AG08396 (cell line): ENCODE results near the gene ZFP91.

Experiments used
- DNase-seq: peaks from one replicate; pipeline ENCODE4 v3.0.0; 2012; ENCODE audit warnings: low spot score, mixed read lengths

Gene ZFP91

GRCh38 chr11:58582437-58582836, 3.6 kb downstream of the ZFP91 start:
- DNase-seq: no peak

DNA sequence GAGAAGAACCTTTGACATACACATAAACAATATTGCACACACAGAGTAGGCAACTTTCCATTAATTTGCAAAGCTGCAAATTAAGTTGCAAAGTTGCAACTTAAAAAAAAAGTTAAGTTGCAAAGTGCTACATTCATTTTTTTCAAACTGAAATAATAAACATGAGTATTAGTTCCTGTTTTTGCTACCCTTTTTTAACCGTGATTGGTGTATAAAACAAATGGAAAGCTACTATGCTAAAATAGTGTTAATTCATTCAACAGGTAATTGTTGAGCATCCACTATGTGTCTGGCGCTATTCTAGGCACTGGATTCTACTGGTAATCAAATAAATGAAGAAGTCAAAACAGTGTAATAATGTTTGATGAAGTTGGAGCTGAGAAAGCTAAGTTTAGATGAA, 8.1 kb downstream of the ZFP91 start:
- no peak for DNase-seq

DNA sequence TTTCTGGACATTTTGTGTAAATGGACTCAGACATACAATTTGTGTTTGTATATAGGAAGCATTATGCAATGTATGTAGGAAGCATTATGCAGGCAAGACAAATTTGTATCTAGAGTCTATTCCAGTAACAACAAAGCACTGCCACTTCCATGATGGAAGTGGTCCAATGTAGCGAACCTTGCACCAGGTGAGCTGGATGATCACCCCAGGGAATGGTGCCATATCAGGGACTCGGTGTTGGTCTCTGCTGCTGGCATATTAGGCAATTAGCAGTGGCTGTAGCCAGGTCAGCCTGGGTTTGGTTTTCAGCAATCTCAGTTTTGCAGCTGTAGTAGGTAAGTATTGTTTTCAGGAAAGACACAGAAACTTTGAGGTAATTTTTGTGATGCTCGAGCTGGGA, 12.8 kb downstream of the ZFP91 start:
- no peak for DNase-seq

- no peak for DNase-seq
These were observed 14.1 kb downstream of the ZFP91 start for GRCh38 chr11:58592760-58593472.

DNA sequence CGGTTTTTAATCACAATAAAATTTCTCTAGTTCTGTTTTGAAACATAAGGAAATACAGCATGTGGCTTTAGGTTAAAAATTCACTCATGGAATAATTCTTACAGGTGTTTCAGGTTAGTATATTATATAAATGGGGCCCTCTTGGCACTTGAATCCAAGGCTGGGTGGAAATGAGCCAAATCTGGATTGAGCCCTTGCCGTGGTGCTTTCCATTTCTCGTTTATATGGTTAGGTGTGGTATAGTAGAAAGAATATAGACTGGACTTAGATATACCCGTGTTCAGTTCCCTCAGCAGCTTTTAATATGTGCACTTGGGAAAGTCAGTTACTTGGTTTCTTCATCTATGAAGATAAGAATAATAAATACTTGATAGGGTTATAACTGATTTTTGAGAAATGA, 16.0 kb downstream of the ZFP91 start:
- DNase-seq: no peak

GRCh38 chr11:58596621-58597020, 17.8 kb downstream of the ZFP91 start:
- no peak for DNase-seq

GRCh38 chr11:58597486-58598144, 18.8 kb downstream of the ZFP91 start:
- no peak for DNase-seq

GRCh38 chr11:58600510-58600909, 21.6 kb downstream of the ZFP91 start:
- DNase-seq: no peak

DNA sequence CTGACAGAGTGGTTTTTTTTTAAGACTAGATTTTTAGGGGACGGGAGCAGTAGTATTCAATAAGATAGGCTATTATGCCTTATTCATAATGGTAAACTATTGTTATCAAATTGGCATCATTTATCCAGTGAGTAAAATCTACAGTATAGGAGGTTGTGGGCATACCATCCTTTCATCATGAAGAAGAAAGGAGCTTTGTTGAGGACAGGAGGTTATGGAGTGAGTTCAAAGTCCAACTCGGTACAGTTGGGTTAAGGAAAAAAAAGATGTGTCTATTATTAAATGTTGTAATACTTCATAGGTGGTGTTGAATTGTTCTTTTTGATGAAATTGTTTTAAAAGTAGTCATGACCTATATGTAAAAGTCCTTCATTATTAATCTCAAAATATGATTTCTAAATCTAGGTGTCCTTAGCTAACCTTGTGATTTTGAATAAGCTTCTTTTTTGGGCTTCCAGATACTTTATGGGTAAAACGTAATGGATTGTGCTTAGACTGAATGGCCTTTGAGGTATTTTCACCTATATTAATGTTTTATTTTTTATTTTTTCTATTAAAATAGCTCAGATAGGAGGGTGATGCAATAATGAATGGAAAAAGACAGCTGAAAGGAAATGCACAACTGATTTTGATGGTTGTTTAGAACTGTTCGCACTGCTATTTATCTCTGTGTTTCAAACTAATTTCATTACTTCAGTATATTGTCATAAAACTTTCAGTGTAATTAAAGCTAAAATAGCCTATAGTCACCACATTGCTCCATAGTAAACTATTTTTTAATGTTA, 28.3 kb downstream of the ZFP91 start:
- DNase-seq: no peak

- DNase-seq: no peak
These were observed 29.5 kb downstream of the ZFP91 start for GRCh38 chr11:58608331-58608730.

GRCh38 chr11:58609723-58610122, 30.9 kb downstream of the ZFP91 start:
- no peak for DNase-seq

DNA sequence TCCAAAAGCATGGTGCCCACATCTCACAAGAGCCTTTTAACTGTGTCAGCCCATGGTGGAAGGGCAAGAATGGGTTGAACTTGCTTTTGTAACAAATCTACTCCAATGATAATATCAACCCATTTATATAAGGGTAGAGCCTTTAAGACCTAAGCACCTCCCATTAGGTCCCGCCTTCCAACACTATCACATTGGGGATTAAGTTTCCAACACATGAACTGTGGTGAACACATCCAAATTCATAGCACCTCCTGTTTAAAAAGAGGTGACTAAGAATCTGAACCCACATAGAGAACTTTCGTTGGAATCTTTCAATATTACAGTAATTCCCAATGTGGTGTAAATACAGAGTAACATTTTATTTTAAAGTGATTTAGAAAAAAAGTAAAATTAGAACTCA, 34.4 kb downstream of the ZFP91 start:
- no peak for DNase-seq

DNA sequence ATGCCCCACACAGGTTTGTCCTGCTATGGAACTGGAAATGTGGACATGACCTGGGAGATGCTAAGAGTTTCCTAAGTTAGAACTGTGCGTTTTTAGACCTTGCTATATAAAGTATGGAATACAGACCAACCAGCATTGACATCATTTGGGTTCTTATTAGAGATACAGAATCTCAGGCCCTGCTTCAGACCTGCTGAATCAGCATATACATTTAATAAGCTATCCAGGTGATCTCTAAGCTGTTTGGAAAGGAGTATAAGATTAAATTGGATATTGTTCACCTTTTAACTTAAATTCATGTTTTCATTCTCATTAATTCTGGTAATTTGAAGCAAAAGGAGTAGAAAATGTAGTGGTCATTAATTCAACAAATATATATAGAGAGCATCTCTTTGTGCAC, 36.7 kb downstream of the ZFP91 start:
- DNase-seq: no peak

GRCh38 chr11:58616594-58616993, 37.7 kb downstream of the ZFP91 start:
- peak; percentile 69 for DNase-seq

DNA sequence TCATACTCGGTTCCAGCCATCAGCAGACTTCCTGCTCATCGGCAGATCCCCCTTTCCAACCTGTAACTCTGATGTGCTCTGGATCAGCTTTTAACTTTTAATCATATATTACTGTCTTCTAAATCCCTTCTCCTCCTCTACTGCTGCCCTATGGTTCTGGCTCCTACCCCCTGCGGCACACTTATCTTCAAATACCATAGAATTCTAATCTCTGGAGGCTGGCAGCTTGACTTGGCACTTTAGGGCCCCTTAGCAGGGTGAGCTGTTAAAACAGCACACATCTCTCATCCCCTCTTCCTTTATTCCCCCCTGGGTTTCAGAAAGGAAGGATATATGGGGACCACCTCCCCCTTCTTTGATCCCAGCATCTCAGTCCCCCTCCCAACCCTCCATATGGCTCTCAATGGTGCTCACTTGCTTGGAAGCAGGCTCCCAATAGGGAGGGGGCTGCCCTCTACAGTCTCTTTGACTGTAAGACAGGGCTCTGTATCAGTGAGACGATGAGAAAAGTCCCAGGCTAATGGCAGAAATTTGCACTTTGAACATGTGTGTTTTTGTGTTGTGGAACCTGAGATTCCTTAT, 39.2 kb downstream of the ZFP91 start:
- no peak for DNase-seq

GRCh38 chr11:58621586-58622262, 42.9 kb downstream of the ZFP91 start:
- no peak for DNase-seq

DNA sequence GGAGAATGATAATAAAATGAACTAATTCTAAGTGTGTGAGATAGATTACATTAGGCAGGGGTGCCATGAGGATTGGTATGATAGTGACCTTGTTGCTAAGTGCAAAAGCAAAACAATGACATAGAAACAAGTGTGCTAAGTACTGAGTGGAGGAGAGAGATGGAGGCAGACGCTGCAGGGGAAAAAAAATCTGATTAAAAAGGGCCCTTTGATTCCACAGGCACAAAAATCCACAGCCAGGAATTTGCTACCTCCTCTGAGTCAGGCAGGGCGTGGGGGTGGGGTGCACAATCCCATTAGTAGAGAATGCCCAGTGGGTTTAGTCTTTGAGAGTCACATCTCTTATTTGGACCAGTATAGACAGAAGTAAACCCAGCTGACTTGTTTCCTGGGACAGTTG, 43.5 kb downstream of the ZFP91 start, which contains the start of gene CNTF:
Gene CNTF, plus strand, starts transcription at position 322 of the 400 bp plus-strand sequence. CDS start 88 bp downstream, outside the sequence.
- DNase-seq: peak; percentile 21

DNA sequence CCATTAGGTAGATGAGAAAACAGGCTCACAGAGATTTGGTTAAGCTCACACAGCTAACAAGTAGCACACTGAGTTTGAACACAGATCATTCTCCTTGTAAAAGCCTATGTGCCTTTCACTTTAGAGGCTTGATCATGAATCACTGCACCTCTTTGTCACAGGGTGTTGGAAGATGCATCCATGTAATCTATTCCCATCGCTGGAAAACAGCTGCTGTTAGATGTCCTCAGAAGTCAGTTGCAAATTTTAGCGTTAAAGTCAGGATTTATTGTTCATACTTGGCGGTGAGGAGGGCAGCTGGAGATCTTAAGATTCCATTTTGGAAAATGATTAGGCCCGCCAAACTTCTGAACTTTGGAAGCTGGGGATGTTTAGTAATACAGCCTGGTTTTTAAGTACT, 46.2 kb downstream of the ZFP91 start:
- no peak for DNase-seq

GRCh38 chr11:58625826-58626460, 47.1 kb downstream of the ZFP91 start:
- peak; percentile 15 for DNase-seq

DNA sequence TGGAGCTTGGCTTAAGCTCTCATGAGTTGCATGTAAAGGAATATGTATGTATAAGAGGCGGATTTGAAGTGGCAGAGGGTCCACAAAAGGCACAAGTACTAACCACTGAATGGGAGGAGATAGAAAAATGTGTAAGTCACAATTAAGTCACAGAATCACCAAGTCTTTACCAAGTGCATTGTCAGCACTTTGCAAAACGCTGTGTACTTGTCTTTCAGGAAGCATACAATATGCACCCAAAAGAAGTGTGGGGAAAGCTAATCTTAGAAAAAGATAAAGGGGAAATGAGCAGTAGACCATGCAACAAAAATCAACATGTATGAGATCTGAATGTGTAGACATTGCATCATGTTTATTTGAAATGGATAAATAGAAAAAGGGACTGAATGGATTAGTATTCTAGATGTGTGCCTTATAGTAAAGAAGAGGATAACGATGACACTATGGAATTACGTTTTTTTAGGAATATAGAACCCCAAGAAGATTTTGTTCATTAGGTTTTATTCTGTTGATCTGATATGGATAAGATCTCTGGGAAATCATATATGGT, 48.1 kb downstream of the ZFP91 start:
- no peak for DNase-seq

GRCh38 chr11:58628446-58628845, 49.6 kb downstream of the ZFP91 start:
- DNase-seq: peak; percentile 13
